ENCODE data around the gene OR1S2.

Gene OR1S2

GRCh38 chr11:58195939-58196338 lies 8.0 kb downstream of the OR1S2 start:
- peaks cover 4% of the 10 kb centered on the region for H3K9me3 ChIP-seq (ENCODE audit: insufficient read depth, low read depth, low read length)
- no peak overlapping the region for H3K4me2 ChIP-seq (ENCODE audit: low read depth, low read length, poor library complexity, severe bottlenecking)
- H3K27me3 ChIP-seq (ENCODE audit: insufficient read depth, low read length, poor library complexity, severe bottlenecking): no peaks in the 10 kb centered on the region
- H3K79me2 ChIP-seq (ENCODE audit: insufficient read depth, low read length): no peaks in the 10 kb centered on the region
- no peaks in the 10 kb centered on the region for H3F3A ChIP-seq (ENCODE audit: low read depth)
- no peaks in the 10 kb centered on the region for H3K36me3 ChIP-seq (ENCODE audit: insufficient read depth, low read length)
- H4K20me1 ChIP-seq (ENCODE audit: insufficient read depth, low read length, poor library complexity, severe bottlenecking): no peaks in the 10 kb centered on the region
- no peak overlapping the region for H3K4me3 ChIP-seq (ENCODE audit: low read length, poor library complexity, severe bottlenecking)
- TF ChIP-seq CTCF (conservative IDR thresholded peaks at IDR 0.05; ENCODE audit: low read length): no peak
- TF ChIP-seq EZH2phosphoT487 (IDR thresholded peaks at IDR 0.05; ENCODE audit: borderline replicate concordance): no peak
- no peak overlapping the region for H3K9ac ChIP-seq (ENCODE audit: low read depth, low read length, poor library complexity, severe bottlenecking)
- H3K4me1 ChIP-seq (ENCODE audit: insufficient read depth, low read length, poor library complexity, severe bottlenecking): no peaks in the 10 kb centered on the region
- no peak overlapping the region for H2AFZ ChIP-seq (ENCODE audit: low read length)
- no peaks in the 10 kb centered on the region for H3K9me2 ChIP-seq (replicated peaks; ENCODE audit: low read depth, low read length)

GRCh38 chr11:58193391-58193790 lies 10.6 kb downstream of the OR1S2 start:
- Histone ChIP-seq H2AFZ (ENCODE audit: low read length) (no peak overlapping the region), H3K79me2 (ENCODE audit: insufficient read depth, low read length) (no peaks in the 10 kb centered on the region), H3F3A (ENCODE audit: low read depth) (no peaks in the 10 kb centered on the region), H3K4me1 (ENCODE audit: insufficient read depth, low read length, poor library complexity, severe bottlenecking) (no peaks in the 10 kb centered on the region), H3K9me2 (replicated peaks; ENCODE audit: low read depth, low read length) (no peaks in the 10 kb centered on the region), H3K9ac (ENCODE audit: low read depth, low read length, poor library complexity, severe bottlenecking) (no peak overlapping the region), H3K36me3 (ENCODE audit: insufficient read depth, low read length) (no peaks in the 10 kb centered on the region), H3K9me3 (ENCODE audit: insufficient read depth, low read depth, low read length) (peaks cover 4% of the 10 kb centered on the region), H3K27me3 (ENCODE audit: insufficient read depth, low read length, poor library complexity, severe bottlenecking) (no peaks in the 10 kb centered on the region), H3K4me2 (ENCODE audit: low read depth, low read length, poor library complexity, severe bottlenecking) (no peak overlapping the region), H3K4me3 (ENCODE audit: low read length, poor library complexity, severe bottlenecking) (no peak overlapping the region), H4K20me1 (ENCODE audit: insufficient read depth, low read length, poor library complexity, severe bottlenecking) (no peaks in the 10 kb centered on the region)
- no peak for TF ChIP-seq CTCF (conservative IDR thresholded peaks at IDR 0.05; ENCODE audit: low read length)
- no peak for TF ChIP-seq EZH2phosphoT487 (IDR thresholded peaks at IDR 0.05; ENCODE audit: borderline replicate concordance)

GRCh38 chr11:58192229-58192628 lies 11.7 kb downstream of the OR1S2 start:
- Histone ChIP-seq H3K9ac (ENCODE audit: low read depth, low read length, poor library complexity, severe bottlenecking) (no peak overlapping the region), H3K9me2 (replicated peaks; ENCODE audit: low read depth, low read length) (no peaks in the 10 kb centered on the region), H3K9me3 (ENCODE audit: insufficient read depth, low read depth, low read length) (no peaks in the 10 kb centered on the region), H3K36me3 (ENCODE audit: insufficient read depth, low read length) (no peaks in the 10 kb centered on the region), H3F3A (ENCODE audit: low read depth) (no peaks in the 10 kb centered on the region), H3K4me3 (ENCODE audit: low read length, poor library complexity, severe bottlenecking) (no peak overlapping the region), H3K4me2 (ENCODE audit: low read depth, low read length, poor library complexity, severe bottlenecking) (no peak overlapping the region), H4K20me1 (ENCODE audit: insufficient read depth, low read length, poor library complexity, severe bottlenecking) (no peaks in the 10 kb centered on the region), H3K4me1 (ENCODE audit: insufficient read depth, low read length, poor library complexity, severe bottlenecking) (no peaks in the 10 kb centered on the region), H2AFZ (ENCODE audit: low read length) (no peak overlapping the region), H3K79me2 (ENCODE audit: insufficient read depth, low read length) (no peaks in the 10 kb centered on the region), H3K27me3 (ENCODE audit: insufficient read depth, low read length, poor library complexity, severe bottlenecking) (no peaks in the 10 kb centered on the region)
- no peak for TF ChIP-seq CTCF (conservative IDR thresholded peaks at IDR 0.05; ENCODE audit: low read length)
- no peak for TF ChIP-seq EZH2phosphoT487 (IDR thresholded peaks at IDR 0.05; ENCODE audit: borderline replicate concordance)

All from Loucy (cell line).